ENCODE data around the gene VWA8. TPM values are rescaled to one million over a fixed set of nuclear protein-coding genes. Genes with fewer than 3 reads are reported as not detected.
"Not testable (repeated sequence)": the region's sequence is repeated elsewhere in the genome, so short reads cannot be mapped to it uniquely, and the experiment has no call there.

The VWA8 gene
- total RNA-seq, 1 experiment from 2014 or later, result 22.6 TPM

DNA sequence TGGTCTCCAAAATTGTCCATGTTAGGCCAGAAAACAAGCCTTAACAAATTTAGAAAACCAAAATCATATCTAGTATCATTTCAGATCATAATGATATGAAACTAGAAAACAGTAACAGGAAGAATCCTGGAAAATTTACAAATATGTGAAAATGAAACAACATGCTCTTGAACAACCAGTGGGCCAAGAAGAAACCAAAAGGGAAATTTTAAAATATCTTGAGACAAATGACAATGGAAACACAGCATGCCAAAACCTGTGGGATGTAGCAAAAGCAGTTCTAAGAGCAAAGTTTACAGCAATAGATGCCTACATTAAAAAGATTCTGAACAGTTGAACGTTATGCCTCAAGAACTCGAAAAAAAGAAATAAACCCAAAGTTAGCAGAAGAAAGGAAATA, 32.6 kb downstream of the VWA8 start (continued):
- TF ChIP-seq, protein P1, sequence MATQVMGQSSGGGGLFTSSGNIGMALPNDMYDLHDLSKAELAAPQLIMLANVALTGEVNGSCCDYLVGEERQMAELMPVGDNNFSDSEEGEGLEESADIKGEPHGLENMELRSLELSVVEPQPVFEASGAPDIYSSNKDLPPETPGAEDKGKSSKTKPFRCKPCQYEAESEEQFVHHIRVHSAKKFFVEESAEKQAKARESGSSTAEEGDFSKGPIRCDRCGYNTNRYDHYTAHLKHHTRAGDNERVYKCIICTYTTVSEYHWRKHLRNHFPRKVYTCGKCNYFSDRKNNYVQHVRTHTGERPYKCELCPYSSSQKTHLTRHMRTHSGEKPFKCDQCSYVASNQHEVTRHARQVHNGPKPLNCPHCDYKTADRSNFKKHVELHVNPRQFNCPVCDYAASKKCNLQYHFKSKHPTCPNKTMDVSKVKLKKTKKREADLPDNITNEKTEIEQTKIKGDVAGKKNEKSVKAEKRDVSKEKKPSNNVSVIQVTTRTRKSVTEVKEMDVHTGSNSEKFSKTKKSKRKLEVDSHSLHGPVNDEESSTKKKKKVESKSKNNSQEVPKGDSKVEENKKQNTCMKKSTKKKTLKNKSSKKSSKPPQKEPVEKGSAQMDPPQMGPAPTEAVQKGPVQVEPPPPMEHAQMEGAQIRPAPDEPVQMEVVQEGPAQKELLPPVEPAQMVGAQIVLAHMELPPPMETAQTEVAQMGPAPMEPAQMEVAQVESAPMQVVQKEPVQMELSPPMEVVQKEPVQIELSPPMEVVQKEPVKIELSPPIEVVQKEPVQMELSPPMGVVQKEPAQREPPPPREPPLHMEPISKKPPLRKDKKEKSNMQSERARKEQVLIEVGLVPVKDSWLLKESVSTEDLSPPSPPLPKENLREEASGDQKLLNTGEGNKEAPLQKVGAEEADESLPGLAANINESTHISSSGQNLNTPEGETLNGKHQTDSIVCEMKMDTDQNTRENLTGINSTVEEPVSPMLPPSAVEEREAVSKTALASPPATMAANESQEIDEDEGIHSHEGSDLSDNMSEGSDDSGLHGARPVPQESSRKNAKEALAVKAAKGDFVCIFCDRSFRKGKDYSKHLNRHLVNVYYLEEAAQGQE (IDR thresholded peaks at IDR 0.05; ENCODE audit: low read depth), result no peak
- TF ChIP-seq FOSL1 (IDR thresholded peaks at IDR 0.05; ENCODE audit: low read depth) (no peak), EZH2 (IDR thresholded peaks at IDR 0.05) (no peak), SP1 (IDR thresholded peaks at IDR 0.05; ENCODE audit: low read depth) (no peak)

- BruUV-seq (replicated peaks), result no TSS peak
- intact Hi-C loops (cut with micrococcal nuclease), result no loop called here
- Histone ChIP-seq H3K4me3 (replicated peaks in 1 of 2; ENCODE audit: low read depth in 1 of 2, low read length in 2 of 2) (no peak overlapping the region), H3K27ac (ENCODE audit: low read depth, low read length) (no peak overlapping the region), H3K9ac (ENCODE audit: low read length) (no peak overlapping the region), H4K20me1 (ENCODE audit: insufficient read depth) (no peaks in the 10 kb centered on the region), H3K4me1 (ENCODE audit: control insufficient read depth in 1 of 2, insufficient read depth in 2 of 2, low read length in 2 of 2) (no peaks in the 10 kb centered on the region), H3K36me3 (ENCODE audit: control insufficient read depth in 1 of 2, insufficient read depth in 2 of 2, low read length in 2 of 2) (peaks cover 0 to 8% of the 10 kb centered on the region in 2 experiments; a peak in 2 of 4 replicates), H3K27me3 (ENCODE audit: insufficient read depth, low read length) (no peaks in the 10 kb centered on the region), H3K79me2 (ENCODE audit: insufficient read depth, low read length) (peaks cover 63% of the 10 kb centered on the region), H3K9me3 (ENCODE audit: control insufficient read depth in 1 of 2, insufficient read depth in 1 of 2, low read depth in 1 of 2, low read length in 2 of 2) (peaks cover 10 to 11% of the 10 kb centered on the region in 2 experiments; a peak in 3 of 4 replicates), H2AFZ (ENCODE audit: low read depth, low read length, poor library complexity, severe bottlenecking) (no peak overlapping the region), H3K4me2 (ENCODE audit: low read length) (no peak overlapping the region), H3K9me2 (ENCODE audit: insufficient read depth) (no peaks in the 10 kb centered on the region)
- CTCF ChIA-PET, result no interaction called here
- ATAC-seq (no peak), DNase-seq (ENCODE audit: low read depth, low spot score) (no peak)
- RAD21 ChIA-PET (ENCODE audit: low non-redundant PET in 1 of 2, low total read pairs in 2 of 2, uncharacterized antibody in 2 of 2, unreplicated experiment in 2 of 2), result no interaction called here
- POLR2A ChIA-PET, result no interaction called here
- no peak for TF ChIP-seq TCF7L2 (IDR thresholded peaks at IDR 0.05; ENCODE audit: borderline replicate concordance, extremely low read depth, insufficient read depth, insufficient read length)
- no peak for TF ChIP-seq ZFX (IDR thresholded peaks at IDR 0.05)
- TF ChIP-seq, protein P2, sequence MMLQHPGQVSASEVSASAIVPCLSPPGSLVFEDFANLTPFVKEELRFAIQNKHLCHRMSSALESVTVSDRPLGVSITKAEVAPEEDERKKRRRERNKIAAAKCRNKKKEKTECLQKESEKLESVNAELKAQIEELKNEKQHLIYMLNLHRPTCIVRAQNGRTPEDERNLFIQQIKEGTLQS (IDR thresholded peaks at IDR 0.05), result no peak
- no peak for TF ChIP-seq ELF1 (IDR thresholded peaks at IDR 0.05; ENCODE audit: borderline replicate concordance, low read depth)
- TF ChIP-seq EGR1 (IDR thresholded peaks at IDR 0.05; ENCODE audit: low read depth), result no peak
Observed at GRCh38 chr13:41925014-41925413, 35.9 kb downstream of the VWA8 start.

- RAD21 ChIA-PET (ENCODE audit: low non-redundant PET in 1 of 2, low total read pairs in 2 of 2, uncharacterized antibody in 2 of 2, unreplicated experiment in 2 of 2); H3K36me3 ChIP-seq (ENCODE audit: control insufficient read depth in 1 of 2, insufficient read depth in 2 of 2, low read length in 2 of 2); H4K20me1 ChIP-seq (ENCODE audit: insufficient read depth); H3K4me1 ChIP-seq (ENCODE audit: control insufficient read depth in 1 of 2, insufficient read depth in 2 of 2, low read length in 2 of 2); H3K9me2 ChIP-seq (ENCODE audit: insufficient read depth); CTCF ChIA-PET; H2AFZ ChIP-seq (ENCODE audit: low read depth, low read length, poor library complexity, severe bottlenecking); H3K4me3 ChIP-seq (replicated peaks in 1 of 2; ENCODE audit: low read depth in 1 of 2, low read length in 2 of 2); H3K27ac ChIP-seq (ENCODE audit: low read depth, low read length); H3K9ac ChIP-seq (ENCODE audit: low read length); DNase-seq (ENCODE audit: low read depth, low spot score); BruUV-seq (replicated peaks); ATAC-seq; H3K27me3 ChIP-seq (ENCODE audit: insufficient read depth, low read length); H3K4me2 ChIP-seq (ENCODE audit: low read length); POLR2A ChIA-PET; intact Hi-C loops (cut with micrococcal nuclease): not testable (repeated sequence)
- H3K9me3 ChIP-seq (ENCODE audit: control insufficient read depth in 1 of 2, insufficient read depth in 1 of 2, low read depth in 1 of 2, low read length in 2 of 2), result peaks cover 10 to 11% of the 10 kb centered on the region in 2 experiments; a peak in 3 of 4 replicates
- peaks cover 55% of the 10 kb centered on the region for H3K79me2 ChIP-seq (ENCODE audit: insufficient read depth, low read length)
Observed at GRCh38 chr13:41922894-41923293, 38.0 kb downstream of the VWA8 start.

All from HCT116 (cell line).